Left ventricle myocardium inferior (tissue), 1 donor: ENCODE results near the gene CACHD1. TPM values are rescaled to one million over a fixed set of nuclear protein-coding genes. Genes with fewer than 3 reads are reported as not detected.

ENCODE experiments used
- DNase-seq: peaks from one replicate; pipeline ENCODE4 v3.0.0-alpha.2; 2020
- H3K27ac ChIP-seq: fragments of 200-600 bp; replicated peaks from 2 replicates; pipeline ENCODE4 v1.8.0; 2021
- H3K27me3 ChIP-seq: fragments of 200-600 bp; 2 replicates; pipeline ENCODE4 v1.8.0; 2021; ENCODE audit warnings: low read depth
- H3K36me3 ChIP-seq: fragments of 200-600 bp; 2 replicates; pipeline ENCODE4 v1.8.0; 2021
- H3K4me1 ChIP-seq: fragments of 200-600 bp; 2 replicates; pipeline ENCODE4 v1.8.0; 2021
- H3K4me3 ChIP-seq: fragments of 200-600 bp; 2 replicates; pipeline ENCODE4 v1.8.0; 2021; ENCODE audit warnings: mild to moderate bottlenecking, moderate library complexity
- H3K9me3 ChIP-seq: fragments of 200-600 bp; replicated peaks from 2 replicates; pipeline ENCODE4 v1.8.0; 2021
- CTCF ChIP-seq: fragments of 200-600 bp; IDR thresholded peaks from 2 replicates; pipeline ENCODE4 v1.8.0; 2021; ENCODE audit warnings: antibody characterized with exemption, mild to moderate bottlenecking, borderline replicate concordance
- intact Hi-C: fragments of 100-400 bp; cut with micrococcal nuclease; formaldehyde crosslinking; loops from one replicate; pipeline ENCODE4 v1.11.0; 2022
- total RNA-seq: library from RNA; stranded (reverse); fragmentation: NEBNext Ultra II Directional; extraction: Animal tissue kit (Norgen Biotek cat#: 25700); gene quantifications from one replicate; pipeline ENCODE4 v1.2.1, GENCODE V29; 2021
- donor health status: DM: no; HTN: yes; CAD: no; lungs with severe emphysema.

Gene CACHD1
- total RNA-seq, 1 donor from 2014 or later = 2.7 TPM

GRCh38 chr1:64569411-64569810, 99.5 kb downstream of the CACHD1 start:
- Histone ChIP-seq H3K36me3 (no peaks in the 10 kb centered on the region), H3K4me1 (no peaks in the 10 kb centered on the region)
- intact Hi-C loops = no loop called here

GRCh38 chr1:64570267-64570855, 100.4 kb downstream of the CACHD1 start:
- Histone ChIP-seq H3K9me3 (no peaks in the 10 kb centered on the region), H3K27me3 (no peaks in the 10 kb centered on the region), H3K4me1 (no peaks in the 10 kb centered on the region), H3K4me3 (no peak overlapping the region), H3K36me3 (no peaks in the 10 kb centered on the region), H3K27ac (no peak overlapping the region)
- no peak for DNase-seq
- intact Hi-C loops = no loop called here
- TF ChIP-seq CTCF = no peak

More at GRCh38 chr1:64569411-64569810, 99.5 kb downstream of the CACHD1 start:
- no peak for TF ChIP-seq CTCF
- H3K4me3 ChIP-seq = no peak overlapping the region
- no peak overlapping the region for H3K27ac ChIP-seq
- DNase-seq = no peak
- H3K27me3 ChIP-seq = no peaks in the 10 kb centered on the region
- no peaks in the 10 kb centered on the region for H3K9me3 ChIP-seq

- Histone ChIP-seq H3K36me3 (no peaks in the 10 kb centered on the region), H3K9me3 (no peaks in the 10 kb centered on the region), H3K4me3 (no peak overlapping the region), H3K27me3 (no peaks in the 10 kb centered on the region), H3K4me1 (no peaks in the 10 kb centered on the region), H3K27ac (no peak overlapping the region)
- intact Hi-C loops = no loop called here
- DNase-seq = no peak
- no peak for TF ChIP-seq CTCF
Observed at GRCh38 chr1:64572222-64572900, 102.4 kb downstream of the CACHD1 start.

GRCh38 chr1:64574301-64574700, 104.4 kb downstream of the CACHD1 start:
- H3K4me3 ChIP-seq = no peak overlapping the region
- no peak for TF ChIP-seq CTCF
- H3K9me3 ChIP-seq = no peaks in the 10 kb centered on the region
- no peaks in the 10 kb centered on the region for H3K36me3 ChIP-seq
- no peak for DNase-seq
- no peak overlapping the region for H3K27ac ChIP-seq
- H3K27me3 ChIP-seq = no peaks in the 10 kb centered on the region
- no peaks in the 10 kb centered on the region for H3K4me1 ChIP-seq
- intact Hi-C loops = no loop called here

GRCh38 chr1:64575881-64576676, 106.2 kb downstream of the CACHD1 start:
- Histone ChIP-seq H3K36me3 (no peaks in the 10 kb centered on the region), H3K9me3 (no peaks in the 10 kb centered on the region), H3K4me3 (no peak overlapping the region), H3K27ac (no peak overlapping the region), H3K4me1 (no peaks in the 10 kb centered on the region), H3K27me3 (no peaks in the 10 kb centered on the region)
- intact Hi-C loops = no loop called here
- no peak for DNase-seq
- TF ChIP-seq CTCF = no peak
